ENCODE measurements around the gene ST8SIA1.

DNA sequence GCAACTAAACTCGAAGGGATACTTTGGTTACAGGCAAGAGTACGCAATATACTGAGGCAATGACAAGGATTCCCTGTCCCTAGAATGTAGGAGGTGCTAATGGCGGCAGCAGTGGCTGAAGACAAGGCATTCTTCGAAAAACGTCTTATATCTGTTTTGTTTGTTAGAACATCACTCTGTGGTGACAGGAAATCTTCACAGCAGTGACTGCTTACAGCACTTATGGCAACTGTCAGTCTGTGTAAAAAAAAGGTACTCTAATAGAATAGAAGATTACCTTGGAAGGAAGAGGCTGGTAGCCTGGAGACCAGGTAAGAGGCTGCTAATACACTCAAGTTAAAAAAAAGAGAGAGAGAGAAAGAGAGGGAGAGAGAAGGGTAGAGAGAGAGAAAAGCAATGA, 131.7 kb downstream of the ST8SIA1 start:
- TF ChIP-seq, protein P1, sequence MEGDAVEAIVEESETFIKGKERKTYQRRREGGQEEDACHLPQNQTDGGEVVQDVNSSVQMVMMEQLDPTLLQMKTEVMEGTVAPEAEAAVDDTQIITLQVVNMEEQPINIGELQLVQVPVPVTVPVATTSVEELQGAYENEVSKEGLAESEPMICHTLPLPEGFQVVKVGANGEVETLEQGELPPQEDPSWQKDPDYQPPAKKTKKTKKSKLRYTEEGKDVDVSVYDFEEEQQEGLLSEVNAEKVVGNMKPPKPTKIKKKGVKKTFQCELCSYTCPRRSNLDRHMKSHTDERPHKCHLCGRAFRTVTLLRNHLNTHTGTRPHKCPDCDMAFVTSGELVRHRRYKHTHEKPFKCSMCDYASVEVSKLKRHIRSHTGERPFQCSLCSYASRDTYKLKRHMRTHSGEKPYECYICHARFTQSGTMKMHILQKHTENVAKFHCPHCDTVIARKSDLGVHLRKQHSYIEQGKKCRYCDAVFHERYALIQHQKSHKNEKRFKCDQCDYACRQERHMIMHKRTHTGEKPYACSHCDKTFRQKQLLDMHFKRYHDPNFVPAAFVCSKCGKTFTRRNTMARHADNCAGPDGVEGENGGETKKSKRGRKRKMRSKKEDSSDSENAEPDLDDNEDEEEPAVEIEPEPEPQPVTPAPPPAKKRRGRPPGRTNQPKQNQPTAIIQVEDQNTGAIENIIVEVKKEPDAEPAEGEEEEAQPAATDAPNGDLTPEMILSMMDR (IDR thresholded peaks at IDR 0.05; ENCODE audit: insufficient read depth, low read length, poor library complexity, severe bottlenecking), result no peak
- TF ChIP-seq EZH2phosphoT487 (conservative IDR thresholded peaks at IDR 0.05; ENCODE audit: low read length), result no peak

Data from SU-DHL-6 (cell line).